GM18508 (cell line): ENCODE results near the gene HDC.

Experiments used
- ATAC-seq: cut with Tn5 transposase; IDR thresholded peaks from one replicate; pipeline ENCODE4 v1.9.1; 2021; ENCODE audit warnings: moderate number of reproducible peaks; ENCODE audit not compliant: insufficient read depth, unreplicated experiment

The HDC gene

GRCh38 chr15:50265620-50266019 is at the start of gene HDC:
TSS of gene HDC (minus strand) at chr15:50265726. CDS start at chr15:50265623, 103 bp downstream.
- no peak for ATAC-seq

- no peak for ATAC-seq
Observed at GRCh38 chr15:50312636-50313035, 47.1 kb upstream of the HDC start.

- no peak for ATAC-seq
Observed at GRCh38 chr15:50307799-50308198, 42.3 kb upstream of the HDC start.

GRCh38 chr15:50304836-50305235 is 39.3 kb upstream of the HDC start:
- ATAC-seq = no peak

- ATAC-seq = peak; percentile 52
Observed at GRCh38 chr15:50302581-50302980, 37.1 kb upstream of the HDC start.

GRCh38 chr15:50298340-50298739 is 32.8 kb upstream of the HDC start:
- ATAC-seq = no peak

- ATAC-seq = no peak
Observed at GRCh38 chr15:50295966-50296365, 30.4 kb upstream of the HDC start.

- no peak for ATAC-seq
Observed at GRCh38 chr15:50289749-50290148, 24.2 kb upstream of the HDC start.

- no peak for ATAC-seq
Observed at GRCh38 chr15:50287324-50288116, 22.0 kb upstream of the HDC start.

- no peak for ATAC-seq
Observed at GRCh38 chr15:50281427-50281826, 15.9 kb upstream of the HDC start.

- ATAC-seq = no peak
Observed at GRCh38 chr15:50280271-50280670, 14.7 kb upstream of the HDC start.

- no peak for ATAC-seq
Observed at GRCh38 chr15:50278496-50278895, 13.0 kb upstream of the HDC start.

- ATAC-seq = no peak
Observed at GRCh38 chr15:50277370-50277769, 11.8 kb upstream of the HDC start.

GRCh38 chr15:50275908-50276307 is 10.4 kb upstream of the HDC start:
- ATAC-seq = no peak

- no peak for ATAC-seq
Observed at GRCh38 chr15:50275091-50275490, 9.6 kb upstream of the HDC start.

GRCh38 chr15:50267577-50267976 is 2.1 kb upstream of the HDC start:
- no peak for ATAC-seq

- ATAC-seq = no peak
Observed at GRCh38 chr15:50262533-50262932, 3.0 kb downstream of the HDC start.

- ATAC-seq = no peak
Observed at GRCh38 chr15:50261981-50262380, 3.5 kb downstream of the HDC start.

- ATAC-seq = peak; percentile 50
Observed at GRCh38 chr15:50260969-50261496, 4.5 kb downstream of the HDC start.

GRCh38 chr15:50259276-50259675 is 6.2 kb downstream of the HDC start:
- ATAC-seq = no peak

- ATAC-seq = no peak
Observed at GRCh38 chr15:50257924-50258323, 7.6 kb downstream of the HDC start.

GRCh38 chr15:50257332-50257731 is 8.2 kb downstream of the HDC start:
- ATAC-seq = no peak
